ENCODE results near the gene GLOD4.

Gene GLOD4

DNA sequence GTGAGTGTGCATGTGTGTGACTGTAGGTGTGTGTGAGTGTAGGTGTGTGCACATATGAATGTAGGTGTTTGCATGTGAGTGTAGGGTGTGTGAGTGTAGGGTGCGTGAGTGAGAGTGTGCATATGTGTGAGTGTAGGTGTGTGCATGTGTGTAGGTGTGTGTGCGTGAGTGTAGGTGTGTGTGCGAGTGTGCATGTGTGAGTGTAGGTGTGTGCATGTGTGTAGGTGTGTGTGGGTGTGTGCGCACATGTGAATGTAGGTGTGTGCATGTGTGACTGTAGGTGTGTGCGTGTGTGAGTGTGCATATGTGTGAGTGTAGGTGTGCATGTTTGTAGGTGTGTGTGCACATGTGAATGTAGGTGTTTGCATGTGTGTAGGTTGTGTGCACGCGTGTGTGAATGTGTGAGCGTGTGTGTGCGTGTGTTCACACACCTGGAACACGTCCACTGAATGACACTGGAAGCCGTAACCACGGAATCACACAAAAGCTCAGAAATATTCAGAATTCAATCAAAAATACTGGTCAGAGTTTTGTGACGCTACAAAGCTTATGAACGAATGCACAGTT is 30.6 kb upstream of the GLOD4 start:
- H3K27ac ChIP-seq (ENCODE audit: low read length) = no peak overlapping the region
- H4K20me1 ChIP-seq (ENCODE audit: insufficient read depth, low read length) = no peaks in the 10 kb centered on the region; the same call in none of the 2 replicates
- H3K79me2 ChIP-seq (ENCODE audit: insufficient read depth, low read length) = no peaks in the 10 kb centered on the region
- no peak overlapping the region for H3K4me2 ChIP-seq (ENCODE audit: insufficient read depth, low read length)
- H3K9ac ChIP-seq (ENCODE audit: low read depth, low read length) = no peak overlapping the region
- H3K9me3 ChIP-seq (ENCODE audit: insufficient read depth, low read length, severe bottlenecking) = no peaks in the 10 kb centered on the region
- DNase-seq = no peak
- H3K4me1 ChIP-seq (ENCODE audit: insufficient read depth, low read length) = no peaks in the 10 kb centered on the region
- ATAC-seq (ENCODE audit: insufficient read depth, low read depth) = no peak
- TF ChIP-seq, protein P1, sequence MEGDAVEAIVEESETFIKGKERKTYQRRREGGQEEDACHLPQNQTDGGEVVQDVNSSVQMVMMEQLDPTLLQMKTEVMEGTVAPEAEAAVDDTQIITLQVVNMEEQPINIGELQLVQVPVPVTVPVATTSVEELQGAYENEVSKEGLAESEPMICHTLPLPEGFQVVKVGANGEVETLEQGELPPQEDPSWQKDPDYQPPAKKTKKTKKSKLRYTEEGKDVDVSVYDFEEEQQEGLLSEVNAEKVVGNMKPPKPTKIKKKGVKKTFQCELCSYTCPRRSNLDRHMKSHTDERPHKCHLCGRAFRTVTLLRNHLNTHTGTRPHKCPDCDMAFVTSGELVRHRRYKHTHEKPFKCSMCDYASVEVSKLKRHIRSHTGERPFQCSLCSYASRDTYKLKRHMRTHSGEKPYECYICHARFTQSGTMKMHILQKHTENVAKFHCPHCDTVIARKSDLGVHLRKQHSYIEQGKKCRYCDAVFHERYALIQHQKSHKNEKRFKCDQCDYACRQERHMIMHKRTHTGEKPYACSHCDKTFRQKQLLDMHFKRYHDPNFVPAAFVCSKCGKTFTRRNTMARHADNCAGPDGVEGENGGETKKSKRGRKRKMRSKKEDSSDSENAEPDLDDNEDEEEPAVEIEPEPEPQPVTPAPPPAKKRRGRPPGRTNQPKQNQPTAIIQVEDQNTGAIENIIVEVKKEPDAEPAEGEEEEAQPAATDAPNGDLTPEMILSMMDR (IDR thresholded peaks at IDR 0.05; ENCODE audit: borderline replicate concordance, extremely low read depth, low read length, poor library complexity, severe bottlenecking) = no peak
- no peak for TF ChIP-seq EZH2 (IDR thresholded peaks at IDR 0.05; ENCODE audit: borderline replicate concordance, low read depth, low read length, severe bottlenecking)
- no peak overlapping the region for H2AFZ ChIP-seq (ENCODE audit: low read depth, low read length)
- H3K4me3 ChIP-seq (ENCODE audit: low read depth in 1 of 2, low read length in 2 of 2) = no peak overlapping the region
- H3K36me3 ChIP-seq (ENCODE audit: insufficient read depth, low read length) = no peaks in the 10 kb centered on the region
- no peaks in the 10 kb centered on the region for H3K27me3 ChIP-seq (ENCODE audit: insufficient read depth, low read length, poor library complexity)

DNA sequence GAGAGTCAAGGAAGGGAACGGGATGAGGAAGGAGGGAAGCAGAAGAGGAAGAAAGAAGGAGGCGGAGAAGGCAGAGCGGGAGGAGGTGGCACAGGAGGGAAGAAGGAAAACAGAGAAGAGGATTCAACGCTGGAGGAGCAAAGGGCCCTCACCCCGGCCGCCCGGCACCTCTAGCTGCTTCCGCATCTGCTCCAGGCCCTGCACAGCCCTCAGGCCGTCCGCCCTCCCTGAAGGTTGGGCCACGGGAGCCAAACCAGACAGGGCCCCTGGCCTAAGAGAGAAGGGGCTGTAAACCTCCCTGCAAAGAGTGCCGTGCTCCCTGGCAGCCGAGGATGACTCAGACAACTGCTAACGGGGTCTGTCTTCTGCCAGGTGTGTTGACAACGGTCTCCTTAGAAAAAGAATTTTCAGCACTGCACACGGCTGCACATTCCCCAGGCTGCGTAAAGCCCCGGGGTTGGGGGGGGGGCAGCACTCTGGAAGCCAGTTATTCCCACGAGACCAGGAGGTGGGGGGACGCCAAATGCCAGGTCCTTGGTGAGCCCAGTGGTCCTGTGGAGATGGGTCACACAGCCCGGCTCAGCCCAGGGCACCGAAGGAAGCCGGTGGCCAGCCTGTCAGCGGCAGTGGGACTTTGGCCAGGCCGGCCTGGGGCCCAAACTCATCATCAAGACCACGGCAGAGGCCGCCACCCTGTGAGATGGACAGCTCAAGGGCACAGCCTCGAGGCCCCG is 29.1 kb upstream of the GLOD4 start:
- H3K9me3 ChIP-seq (ENCODE audit: insufficient read depth, low read length, severe bottlenecking) = no peaks in the 10 kb centered on the region
- ATAC-seq (ENCODE audit: insufficient read depth, low read depth) = no peak
- H2AFZ ChIP-seq (ENCODE audit: low read depth, low read length) = no peak overlapping the region
- TF ChIP-seq EZH2 (IDR thresholded peaks at IDR 0.05; ENCODE audit: borderline replicate concordance, low read depth, low read length, severe bottlenecking) = no peak
- TF ChIP-seq, protein P1 (IDR thresholded peaks at IDR 0.05; ENCODE audit: borderline replicate concordance, extremely low read depth, low read length, poor library complexity, severe bottlenecking) = no peak
- H3K36me3 ChIP-seq (ENCODE audit: insufficient read depth, low read length) = no peaks in the 10 kb centered on the region
- H3K4me1 ChIP-seq (ENCODE audit: insufficient read depth, low read length) = no peaks in the 10 kb centered on the region
- no peak overlapping the region for H3K9ac ChIP-seq (ENCODE audit: low read depth, low read length)
- no peak for DNase-seq
- H3K27me3 ChIP-seq (ENCODE audit: insufficient read depth, low read length, poor library complexity) = no peaks in the 10 kb centered on the region
- no peak overlapping the region for H3K27ac ChIP-seq (ENCODE audit: low read length)
- no peaks in the 10 kb centered on the region; the same call in none of the 2 replicates for H4K20me1 ChIP-seq (ENCODE audit: insufficient read depth, low read length)
- H3K4me3 ChIP-seq (ENCODE audit: low read depth in 1 of 2, low read length in 2 of 2) = no peak overlapping the region
- no peak overlapping the region for H3K4me2 ChIP-seq (ENCODE audit: insufficient read depth, low read length)
- no peaks in the 10 kb centered on the region for H3K79me2 ChIP-seq (ENCODE audit: insufficient read depth, low read length)

DNA sequence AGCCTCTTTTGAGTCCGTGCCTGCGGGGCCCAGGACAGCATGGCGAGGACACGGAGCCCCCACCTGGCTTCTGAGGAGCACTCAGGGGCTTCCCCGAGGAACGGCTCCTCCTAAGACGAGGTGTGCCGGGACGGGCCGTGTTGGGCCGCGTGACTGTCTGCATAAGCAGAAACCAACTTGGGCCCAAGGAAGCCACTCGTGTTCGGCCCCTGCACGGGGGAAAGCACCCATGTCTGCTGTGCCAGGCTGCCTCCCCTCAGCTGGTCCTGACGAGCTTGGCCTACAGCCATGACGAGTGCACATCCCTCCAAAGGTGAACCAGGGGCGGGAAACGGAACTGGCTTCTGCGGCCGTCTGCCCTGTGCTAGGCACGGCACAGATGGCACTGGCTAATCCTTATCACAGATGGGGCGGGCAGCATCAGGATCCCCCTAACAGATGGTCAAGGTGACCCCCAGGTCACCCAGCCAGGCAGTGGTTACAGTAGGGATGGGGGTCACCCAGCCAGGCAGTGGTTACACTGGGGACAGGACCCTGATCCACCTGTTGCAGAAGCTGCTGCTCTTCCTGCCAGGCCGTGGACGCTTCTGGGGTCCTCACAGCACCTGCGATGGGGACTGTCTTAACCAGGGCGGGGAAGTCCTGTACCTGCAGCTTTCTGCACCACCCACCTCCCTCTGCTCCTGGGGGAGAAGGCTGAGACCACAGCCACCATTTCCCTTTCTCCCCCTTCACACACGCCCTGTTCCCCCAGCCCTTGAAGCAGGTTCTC is 25.6 kb upstream of the GLOD4 start:
- H3K36me3 ChIP-seq (ENCODE audit: insufficient read depth, low read length) = no peaks in the 10 kb centered on the region
- TF ChIP-seq EZH2 (IDR thresholded peaks at IDR 0.05; ENCODE audit: borderline replicate concordance, low read depth, low read length, severe bottlenecking) = no peak
- TF ChIP-seq, protein P1 (IDR thresholded peaks at IDR 0.05; ENCODE audit: borderline replicate concordance, extremely low read depth, low read length, poor library complexity, severe bottlenecking) = no peak
- H3K4me1 ChIP-seq (ENCODE audit: insufficient read depth, low read length) = no peaks in the 10 kb centered on the region
- H3K4me3 ChIP-seq (ENCODE audit: low read depth in 1 of 2, low read length in 2 of 2) = no peak overlapping the region
- ATAC-seq (ENCODE audit: insufficient read depth, low read depth) (no peak), DNase-seq (no peak)
- no peaks in the 10 kb centered on the region; the same call in 1 of the 2 replicates for H4K20me1 ChIP-seq (ENCODE audit: insufficient read depth, low read length)
- H2AFZ ChIP-seq (ENCODE audit: low read depth, low read length) = no peak overlapping the region
- no peak overlapping the region for H3K9ac ChIP-seq (ENCODE audit: low read depth, low read length)
- no peaks in the 10 kb centered on the region for H3K27me3 ChIP-seq (ENCODE audit: insufficient read depth, low read length, poor library complexity)
- H3K9me3 ChIP-seq (ENCODE audit: insufficient read depth, low read length, severe bottlenecking) = no peaks in the 10 kb centered on the region
- H3K79me2 ChIP-seq (ENCODE audit: insufficient read depth, low read length) = no peaks in the 10 kb centered on the region
- H3K4me2 ChIP-seq (ENCODE audit: insufficient read depth, low read length) = no peak overlapping the region
- no peak overlapping the region for H3K27ac ChIP-seq (ENCODE audit: low read length)

Measured in DND-41 (cell line).